Fibroblast of the aortic adventitia (primary cell): ENCODE data around the gene PRMT1. TPM values are rescaled to one million over a fixed set of nuclear protein-coding genes. Genes with fewer than 3 reads are reported as not detected.
A peak's percentile ranks its signal among the peaks of the same experiment; 100 is the strongest.
"Not testable (repeated sequence)": the region's sequence is repeated elsewhere in the genome, so short reads cannot be mapped to it uniquely, and the experiment has no call there.

ENCODE experiments used
- DNase-seq: peaks from one replicate; pipeline ENCODE4 v3.0.0-alpha.2; 2010; ENCODE audit warnings: low read depth
- H3K4me3 ChIP-seq: 2 replicates; pipeline ENCODE4 v1.5.1; 2011; ENCODE audit warnings: low read depth, mild to moderate bottlenecking, control low read depth, low read length, moderate library complexity
- total RNA-seq: library from RNA; depleted of rRNA; stranded (reverse); fragments of >200 nt; gene quantifications from 2 replicates; pipeline ENCODE4 v1.2.3, GENCODE V29; 2012; ENCODE audit warnings: low replicate concordance
- TF ChIP-seq, protein P1 (sequence below): IDR thresholded peaks from 2 replicates; pipeline ENCODE4 v1.5.1; 2011; ENCODE audit warnings: mild to moderate bottlenecking, low read length, control low read depth, inconsistent platforms; ENCODE audit not compliant: insufficient read depth

Gene PRMT1
- total RNA-seq, 1 donor, result 164 TPM

- peak; percentile 51 for DNase-seq
- H3K4me3 ChIP-seq, result no peak overlapping the region
- TF ChIP-seq, protein P1, sequence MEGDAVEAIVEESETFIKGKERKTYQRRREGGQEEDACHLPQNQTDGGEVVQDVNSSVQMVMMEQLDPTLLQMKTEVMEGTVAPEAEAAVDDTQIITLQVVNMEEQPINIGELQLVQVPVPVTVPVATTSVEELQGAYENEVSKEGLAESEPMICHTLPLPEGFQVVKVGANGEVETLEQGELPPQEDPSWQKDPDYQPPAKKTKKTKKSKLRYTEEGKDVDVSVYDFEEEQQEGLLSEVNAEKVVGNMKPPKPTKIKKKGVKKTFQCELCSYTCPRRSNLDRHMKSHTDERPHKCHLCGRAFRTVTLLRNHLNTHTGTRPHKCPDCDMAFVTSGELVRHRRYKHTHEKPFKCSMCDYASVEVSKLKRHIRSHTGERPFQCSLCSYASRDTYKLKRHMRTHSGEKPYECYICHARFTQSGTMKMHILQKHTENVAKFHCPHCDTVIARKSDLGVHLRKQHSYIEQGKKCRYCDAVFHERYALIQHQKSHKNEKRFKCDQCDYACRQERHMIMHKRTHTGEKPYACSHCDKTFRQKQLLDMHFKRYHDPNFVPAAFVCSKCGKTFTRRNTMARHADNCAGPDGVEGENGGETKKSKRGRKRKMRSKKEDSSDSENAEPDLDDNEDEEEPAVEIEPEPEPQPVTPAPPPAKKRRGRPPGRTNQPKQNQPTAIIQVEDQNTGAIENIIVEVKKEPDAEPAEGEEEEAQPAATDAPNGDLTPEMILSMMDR, result no peak
Observed at GRCh38 chr19:49710372-49710951, 33.4 kb downstream of the PRMT1 start.

GRCh38 chr19:49712397-49712859, 35.4 kb downstream of the PRMT1 start:
- TF ChIP-seq, protein P1, result no peak
- DNase-seq, result peak; percentile 56
- no peak overlapping the region for H3K4me3 ChIP-seq

- H3K4me3 ChIP-seq, result no peak overlapping the region
- TF ChIP-seq, protein P1, result no peak
- no peak for DNase-seq
Observed at GRCh38 chr19:49713236-49713845, 36.3 kb downstream of the PRMT1 start.

DNA sequence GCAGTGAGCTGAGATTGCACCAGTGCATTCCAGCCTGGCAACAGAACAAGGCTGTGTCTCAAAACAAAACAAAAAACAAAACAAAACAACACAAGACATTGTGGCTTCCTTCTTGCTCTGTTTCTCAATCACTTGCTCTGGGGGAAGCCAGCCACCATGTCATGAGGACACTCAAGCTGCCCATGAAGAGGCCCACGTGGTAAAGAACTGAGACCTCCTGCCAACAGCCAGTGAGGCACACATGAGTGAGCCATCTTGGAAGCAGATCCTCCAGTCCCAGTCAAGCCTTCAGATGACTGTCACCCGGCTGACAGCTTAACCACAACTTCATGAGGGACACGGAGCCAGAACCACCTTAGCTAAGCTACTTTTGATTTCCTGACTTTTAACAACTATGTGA, 39.1 kb downstream of the PRMT1 start:
- DNase-seq, result no peak
- H3K4me3 ChIP-seq, result no peak overlapping the region
- TF ChIP-seq, protein P1, result no peak

DNA sequence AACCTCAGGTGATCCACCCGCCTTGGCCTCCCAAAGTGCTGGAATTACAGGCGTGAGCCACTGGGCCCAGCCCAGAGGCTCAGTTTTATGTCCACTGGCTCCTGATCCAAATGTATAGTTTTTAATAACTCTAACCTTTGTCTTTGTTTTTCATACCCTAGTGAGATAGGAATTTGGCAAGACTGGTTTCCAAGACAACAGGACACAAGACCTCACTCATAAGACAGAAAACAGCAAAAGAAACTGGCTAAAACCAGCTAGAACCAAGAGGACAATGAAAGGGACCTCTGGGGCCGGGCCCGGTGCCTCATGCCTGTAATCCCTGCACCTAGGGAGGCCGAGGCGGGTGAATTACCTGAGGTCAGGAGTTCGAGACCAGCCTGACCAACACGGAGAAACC, 41.4 kb downstream of the PRMT1 start:
- TF ChIP-seq, protein P1, result no peak
- peak; percentile 34 for DNase-seq

GRCh38 chr19:49718991-49719390, 41.9 kb downstream of the PRMT1 start:
- no peak for DNase-seq
- TF ChIP-seq, protein P1, result no peak

More for the DNA sequence above, 41.4 kb downstream of the PRMT1 start:
- no peak overlapping the region for H3K4me3 ChIP-seq

GRCh38 chr19:49719420-49719819, 42.3 kb downstream of the PRMT1 start:
- DNase-seq, H3K4me3 ChIP-seq: not testable (repeated sequence)

More at GRCh38 chr19:49718991-49719390, 41.9 kb downstream of the PRMT1 start:
- no peak overlapping the region for H3K4me3 ChIP-seq
